Calu3 (cell line): Measurements from ENCODE around the gene CORO1C. TPM values are rescaled to one million over a fixed set of nuclear protein-coding genes. Genes with fewer than 3 reads are reported as not detected.
"Not testable (repeated sequence)": the region's sequence is repeated elsewhere in the genome, so short reads cannot be mapped to it uniquely, and the experiment has no call there.

Experiments
- BruUV-seq: library from RNA; stranded (reverse); fragments of 400-500 nt; replicated peaks from 2 replicates; lab custom pipeline; 2021; lab: Mats Ljungman, UMichigan
- CTCF ChIA-PET: fragments of 300-600 bp; sonication (Branson Sonifier 250); formaldehyde crosslinking; loops from one replicate; lab custom pipeline; 2022; ENCODE audit warnings: antibody characterized with exemption; lab: Charles Lee
- DNase-seq: peaks from one replicate; pipeline ENCODE4 v3.0.0; 2022
- H3K27ac Mint-ChIP-seq: one replicate; pipeline ENCODE4 v1.8.0; 2022; ENCODE audit warnings: mixed read lengths; ENCODE audit not compliant: unreplicated experiment
- H3K27me3 Mint-ChIP-seq: one replicate; pipeline ENCODE4 v1.8.0; 2022; ENCODE audit warnings: mixed read lengths; ENCODE audit not compliant: unreplicated experiment
- H3K36me3 Mint-ChIP-seq: one replicate; pipeline ENCODE4 v1.8.0; 2022; ENCODE audit warnings: mild to moderate bottlenecking, moderate library complexity, mixed read lengths; ENCODE audit not compliant: insufficient read depth, unreplicated experiment
- H3K4me1 Mint-ChIP-seq: one replicate; pipeline ENCODE4 v1.8.0; 2022; ENCODE audit warnings: mild to moderate bottlenecking, low read depth, mixed read lengths; ENCODE audit not compliant: unreplicated experiment
- H3K4me3 Mint-ChIP-seq: one replicate; pipeline ENCODE4 v1.8.0; 2022; ENCODE audit warnings: mild to moderate bottlenecking, low read depth, moderate library complexity, mixed read lengths; ENCODE audit not compliant: unreplicated experiment
- H3K9me3 Mint-ChIP-seq: one replicate; pipeline ENCODE4 v1.8.0; 2022; ENCODE audit warnings: low read depth, mixed read lengths; ENCODE audit not compliant: unreplicated experiment
- CTCF ChIP-seq: fragments of 200-600 bp; IDR thresholded peaks from one replicate; pipeline ENCODE4 v1.8.0; 2022; ENCODE audit warnings: antibody characterized with exemption; ENCODE audit not compliant: unreplicated experiment
- intact Hi-C: fragments of 100-400 bp; cut with micrococcal nuclease; formaldehyde crosslinking; loops from one replicate; pipeline ENCODE4 v1.10.0; 2022; ENCODE audit not compliant: unreplicated experiment
- total RNA-seq: library from RNA; stranded (reverse); gene quantifications from 2 replicates; pipeline ENCODE4 v1.2.3, GENCODE V29; 2022

The CORO1C gene
- total RNA-seq, 1 experiment from 2014 or later = 252 TPM

GRCh38 chr12:108752387-108752786 is 21.1 kb upstream of the CORO1C start:
- no TSS peak for BruUV-seq
- no peak for TF ChIP-seq CTCF
- H3K4me1 Mint-ChIP-seq = no peaks in the 10 kb centered on the region
- H3K36me3 Mint-ChIP-seq = no peaks in the 10 kb centered on the region
- intact Hi-C loops = no loop called here
- CTCF ChIA-PET = no interaction called here
- no peak for DNase-seq
- no peaks in the 10 kb centered on the region for H3K27me3 Mint-ChIP-seq
- no peaks in the 10 kb centered on the region for H3K9me3 Mint-ChIP-seq
- H3K4me3 Mint-ChIP-seq = no peak overlapping the region
- H3K27ac Mint-ChIP-seq = no peak overlapping the region

- BruUV-seq = no TSS peak
- no peak for TF ChIP-seq CTCF
- CTCF ChIA-PET = no interaction called here
- Mint-ChIP-seq H3K4me1 (no peaks in the 10 kb centered on the region), H3K4me3 (no peak overlapping the region), H3K27ac (no peak overlapping the region), H3K36me3 (no peaks in the 10 kb centered on the region), H3K9me3 (no peaks in the 10 kb centered on the region), H3K27me3 (no peaks in the 10 kb centered on the region)
- intact Hi-C loops = no loop called here
- DNase-seq = no peak
Observed at GRCh38 chr12:108751821-108752220, 20.5 kb upstream of the CORO1C start.

- H3K4me3 Mint-ChIP-seq, H3K27ac Mint-ChIP-seq, H3K27me3 Mint-ChIP-seq, H3K4me1 Mint-ChIP-seq, H3K9me3 Mint-ChIP-seq, CTCF ChIA-PET, intact Hi-C loops, BruUV-seq, DNase-seq, H3K36me3 Mint-ChIP-seq: not testable (repeated sequence)
Observed at GRCh38 chr12:108751003-108751402, 19.7 kb upstream of the CORO1C start.

- intact Hi-C loops = no loop called here
- no peaks in the 10 kb centered on the region for H3K4me1 Mint-ChIP-seq
- CTCF ChIA-PET = no interaction called here
- no peak overlapping the region for H3K27ac Mint-ChIP-seq
- no peaks in the 10 kb centered on the region for H3K36me3 Mint-ChIP-seq
- TF ChIP-seq CTCF = no peak
- no TSS peak for BruUV-seq
- no peaks in the 10 kb centered on the region for H3K27me3 Mint-ChIP-seq
- no peaks in the 10 kb centered on the region for H3K9me3 Mint-ChIP-seq
- no peak overlapping the region for H3K4me3 Mint-ChIP-seq
- DNase-seq = no peak
Observed at GRCh38 chr12:108750526-108750925, 19.2 kb upstream of the CORO1C start.

GRCh38 chr12:108747563-108747962 is 16.2 kb upstream of the CORO1C start:
- CTCF ChIA-PET = no interaction called here
- no peak overlapping the region for H3K27ac Mint-ChIP-seq
- DNase-seq = no peak
- intact Hi-C loops = no loop called here
- no peaks in the 10 kb centered on the region for H3K9me3 Mint-ChIP-seq
- H3K4me1 Mint-ChIP-seq = no peaks in the 10 kb centered on the region
- no peak for TF ChIP-seq CTCF
- H3K27me3 Mint-ChIP-seq = no peaks in the 10 kb centered on the region
- BruUV-seq = no TSS peak
- no peak overlapping the region for H3K4me3 Mint-ChIP-seq
- no peaks in the 10 kb centered on the region for H3K36me3 Mint-ChIP-seq
